Measurements from ENCODE around the gene ZBTB16. TPM values are rescaled to one million over a fixed set of nuclear protein-coding genes. Genes with fewer than 3 reads are reported as not detected.
A peak's percentile ranks its signal among the peaks of the same experiment; 100 is the strongest.

Gene ZBTB16
- total and polyA plus RNA-seq, 2 experiments from 2014 or later, result 0.29 to 1.4 TPM

DNA sequence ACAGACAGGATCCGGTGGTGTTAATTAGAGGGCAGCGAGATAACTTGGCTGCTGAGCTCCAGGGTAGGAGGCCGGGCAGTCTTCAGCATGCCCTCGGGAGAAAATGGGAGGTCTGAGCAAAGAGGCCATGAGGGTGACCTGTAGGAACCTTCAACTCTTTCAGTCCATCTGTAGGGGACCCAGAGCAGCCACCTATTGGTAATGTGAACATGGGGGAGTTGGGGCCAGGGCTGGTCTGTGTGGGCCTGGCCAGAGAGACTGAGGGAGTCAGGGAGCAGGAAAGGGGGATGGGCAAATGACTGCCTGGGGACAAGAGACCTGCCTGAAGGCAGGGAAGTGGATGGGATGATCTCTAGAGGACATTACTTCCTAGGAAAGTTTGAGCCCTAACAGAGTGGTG, 135.6 kb downstream of the ZBTB16 start:
- TF ChIP-seq ZNF114 (CRISPR knock-in tag; IDR thresholded peaks at IDR 0.05) (no peak), JUNB (IDR thresholded peaks at IDR 0.05; ENCODE audit: unreplicated experiment) (no peak), ZNF331 (CRISPR knock-in tag; IDR thresholded peaks at IDR 0.05; ENCODE audit: low read depth) (no peak), EZH2phosphoT487 (IDR thresholded peaks at IDR 0.05; ENCODE audit: unreplicated experiment) (no peak)
- H3K9me2 ChIP-seq (ENCODE audit: insufficient read depth), result no peaks in the 10 kb centered on the region

GRCh38 chr11:114195981-114196731, 136.6 kb downstream of the ZBTB16 start:
- peaks cover 15% of the 10 kb centered on the region for H3K4me1 Mint-ChIP-seq
- peaks cover 4% of the 10 kb centered on the region for H3K27me3 Mint-ChIP-seq (ENCODE audit: insufficient read depth, low read depth, poor library complexity)
- ATAC-seq, result peak; percentile 30; the same call in 1 of the 3 replicates
- TF ChIP-seq NANOG (IDR thresholded peaks at IDR 0.05; ENCODE audit: borderline replicate concordance) (no peak), CTCF (conservative IDR thresholded peaks at IDR 0.05; ENCODE audit: low read depth in 2 of 2) (0 out of 4 replicates have a peak, but pooled peaks of 1 of the 2 experiments have one; percentile 12), JUNB (IDR thresholded peaks at IDR 0.05; ENCODE audit: unreplicated experiment) (no peak), ZNF114 (CRISPR knock-in tag; IDR thresholded peaks at IDR 0.05) (no peak), STAT1 (IDR thresholded peaks at IDR 0.05; ENCODE audit: unreplicated experiment) (no peak), ZNF331 (CRISPR knock-in tag; IDR thresholded peaks at IDR 0.05; ENCODE audit: low read depth) (no peak), ETS1 (IDR thresholded peaks at IDR 0.05) (no peak), EZH2phosphoT487 (IDR thresholded peaks at IDR 0.05; ENCODE audit: unreplicated experiment) (no peak)
- no peak overlapping the region for H3K4me2 ChIP-seq
- H3K27me3 ChIP-seq (ENCODE audit: insufficient read depth), result no peaks in the 10 kb centered on the region
- H3K4me1 ChIP-seq (ENCODE audit: insufficient read depth), result no peaks in the 10 kb centered on the region
- no peak overlapping the region for H3K4me3 ChIP-seq
- no peaks in the 10 kb centered on the region for H3K36me3 ChIP-seq (ENCODE audit: insufficient read depth)
- H3K9me2 ChIP-seq (ENCODE audit: insufficient read depth), result no peaks in the 10 kb centered on the region
- no peaks in the 10 kb centered on the region; the same call in 1 of the 2 replicates for H4K20me1 ChIP-seq (replicated peaks; ENCODE audit: insufficient read depth)
- H3F3A ChIP-seq (replicated peaks; ENCODE audit: low read depth), result no peaks in the 10 kb centered on the region
- DNase-seq (ENCODE audit: low spot score), result no peak
- no peak overlapping the region for H3K27ac ChIP-seq (ENCODE audit: low read depth)
- H3K4me3 Mint-ChIP-seq, result no peak overlapping the region
- no peaks in the 10 kb centered on the region for H3K36me3 Mint-ChIP-seq (ENCODE audit: low read depth)
- peaks cover 17% of the 10 kb centered on the region for H3K9me3 Mint-ChIP-seq
- H2AFZ ChIP-seq, result no peak overlapping the region
- H3K27ac Mint-ChIP-seq, result no peak overlapping the region
- H3K79me2 ChIP-seq (replicated peaks; ENCODE audit: insufficient read depth), result no peaks in the 10 kb centered on the region

More for the DNA sequence above, 135.6 kb downstream of the ZBTB16 start:
- no peaks in the 10 kb centered on the region; the same call in 1 of the 2 replicates for H4K20me1 ChIP-seq (replicated peaks; ENCODE audit: insufficient read depth)
- H3K79me2 ChIP-seq (replicated peaks; ENCODE audit: insufficient read depth), result no peaks in the 10 kb centered on the region
- Mint-ChIP-seq H3K27ac (no peak overlapping the region; the same call in 1 of the 2 replicates), H3K4me1 (peaks cover 15% of the 10 kb centered on the region), H3K27me3 (ENCODE audit: insufficient read depth, low read depth, poor library complexity) (peaks cover 2% of the 10 kb centered on the region), H3K9me3 (peaks cover 22% of the 10 kb centered on the region), H3K36me3 (ENCODE audit: low read depth) (no peaks in the 10 kb centered on the region), H3K4me3 (no peak overlapping the region)
- no peak for ATAC-seq
- no peaks in the 10 kb centered on the region for H3F3A ChIP-seq (replicated peaks; ENCODE audit: low read depth)
- H3K4me3 ChIP-seq, result no peak overlapping the region
- H3K4me1 ChIP-seq (ENCODE audit: insufficient read depth), result no peaks in the 10 kb centered on the region
- no peak overlapping the region for H3K27ac ChIP-seq (ENCODE audit: low read depth)
- H3K4me2 ChIP-seq, result no peak overlapping the region
- DNase-seq (ENCODE audit: low spot score), result no peak
- H2AFZ ChIP-seq, result no peak overlapping the region
- H3K27me3 ChIP-seq (ENCODE audit: insufficient read depth), result no peaks in the 10 kb centered on the region
- H3K36me3 ChIP-seq (ENCODE audit: insufficient read depth), result no peaks in the 10 kb centered on the region

All from GM23338 (cell line).